NCI-H2227 treated with DMSO at 0.1 percent for 48 hours (cell line): ENCODE data around the gene PC.
A peak's percentile ranks its signal among the peaks of the same experiment; 100 is the strongest.

Experiments used
- DNase-seq: peaks from one replicate; lab custom pipeline; 2025; lab: John Stamatoyannopoulos, UW

The PC gene

DNA sequence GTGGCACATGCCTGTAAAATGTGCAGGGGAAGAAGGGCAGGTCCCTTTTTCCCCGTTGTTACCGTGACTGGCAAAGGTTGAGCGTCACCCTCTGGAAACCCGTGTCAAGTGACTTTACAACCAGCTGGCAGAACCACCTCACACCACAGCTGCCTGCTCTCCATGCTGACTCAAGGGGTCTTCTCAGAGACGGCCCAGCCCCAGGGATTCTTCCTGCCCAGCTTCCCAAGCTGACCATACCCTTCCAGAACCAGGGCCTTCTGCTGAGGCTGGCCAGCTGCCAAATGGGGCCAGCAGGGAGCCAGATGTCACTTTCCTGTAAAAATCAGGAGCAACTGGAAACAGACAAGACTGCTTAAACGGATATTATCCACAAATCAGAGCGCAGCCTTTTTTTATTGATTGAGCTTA is 6.3 kb downstream of the PC start:
- peak; percentile 23 for DNase-seq

DNA sequence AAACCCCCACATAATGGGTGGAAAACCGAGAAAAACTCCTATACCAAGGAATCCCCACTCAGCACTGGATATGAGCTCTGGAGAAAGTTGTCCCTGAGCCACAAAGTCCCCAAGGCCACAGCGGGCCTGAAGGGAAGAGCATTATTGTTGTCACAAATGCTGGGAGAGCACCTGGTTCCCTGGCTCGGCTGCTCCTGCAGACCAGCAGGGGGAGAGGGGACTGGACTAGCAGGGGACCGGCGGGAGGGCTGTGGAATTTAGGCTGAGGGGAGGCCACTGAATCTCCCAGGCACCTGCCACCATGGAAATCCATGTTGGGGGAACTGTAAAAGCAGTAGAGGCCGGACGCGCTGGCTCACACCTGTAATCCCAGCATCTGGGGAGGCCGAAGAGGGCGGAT is 7.0 kb downstream of the PC start:
- DNase-seq, result no peak

DNA sequence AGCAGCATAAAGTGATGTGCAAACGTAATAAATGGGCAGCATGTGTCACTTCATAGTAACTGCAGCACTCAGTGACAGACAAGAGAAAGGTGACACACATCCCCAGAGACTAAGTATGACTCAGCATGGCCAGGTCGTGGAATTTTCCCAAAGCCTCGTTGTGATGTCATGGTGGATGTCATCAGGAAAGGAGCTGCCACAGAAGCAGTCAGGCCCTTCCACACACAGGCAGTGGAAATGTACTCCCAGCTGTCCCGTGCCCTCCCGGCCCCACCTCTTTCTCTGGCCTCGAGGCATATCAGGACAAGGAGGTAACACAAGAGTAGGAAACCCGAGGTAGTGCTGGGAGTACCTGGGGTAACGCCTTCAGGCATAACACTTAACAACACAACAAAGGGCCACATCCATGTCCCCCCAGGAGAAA is 8.1 kb downstream of the PC start:
- no peak for DNase-seq

DNA sequence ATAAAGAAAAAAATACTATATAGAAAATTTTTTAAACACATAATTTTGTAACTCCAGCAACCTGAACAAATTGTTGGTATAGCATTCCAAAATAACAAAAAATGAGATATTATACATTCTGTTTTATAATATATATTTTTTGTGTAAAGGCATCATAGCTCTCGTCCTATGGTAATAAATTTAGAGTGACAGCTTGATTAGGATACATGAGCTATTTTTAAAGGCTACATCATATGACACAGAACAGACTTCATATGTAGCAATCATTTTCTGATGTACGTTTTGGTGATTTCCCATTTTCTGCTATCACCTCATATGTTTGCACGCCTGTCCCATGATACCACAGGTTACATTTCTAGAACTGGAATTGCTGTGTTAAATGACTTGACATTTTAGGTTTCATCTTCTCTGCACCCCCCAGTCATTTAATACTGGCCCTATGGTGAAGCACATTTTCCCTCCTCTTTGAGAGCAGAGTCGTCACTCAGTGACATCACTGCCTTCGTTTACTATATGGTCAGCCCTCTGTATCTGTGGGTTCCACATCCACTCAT is 19.5 kb downstream of the PC start:
- DNase-seq, result no peak

DNA sequence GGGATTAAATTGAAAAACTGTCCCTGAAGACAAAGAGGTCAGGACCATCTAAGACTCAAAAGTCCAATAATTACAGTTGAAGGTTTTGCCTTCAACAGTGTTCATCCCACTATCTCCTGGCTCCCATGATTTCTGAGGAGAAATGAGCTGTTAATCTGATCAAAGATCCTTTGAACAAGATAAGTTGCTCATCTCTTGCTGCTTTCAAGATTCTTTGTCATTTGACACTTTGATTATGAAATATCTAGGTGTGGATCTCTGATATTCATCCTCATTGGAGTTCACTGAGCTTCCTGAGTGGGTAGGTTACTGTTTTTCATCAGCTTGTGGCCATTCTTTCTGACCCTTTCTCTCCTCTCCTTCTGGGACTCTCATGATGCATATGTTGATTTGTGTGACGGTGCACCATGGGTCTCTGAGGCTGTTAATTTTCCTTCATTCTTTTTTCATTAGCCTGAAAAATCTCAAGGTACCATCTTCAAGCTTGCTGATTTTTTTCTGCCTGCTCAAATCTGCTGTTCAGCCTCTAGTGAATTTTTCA is 20.9 kb downstream of the PC start:
- no peak for DNase-seq

DNA sequence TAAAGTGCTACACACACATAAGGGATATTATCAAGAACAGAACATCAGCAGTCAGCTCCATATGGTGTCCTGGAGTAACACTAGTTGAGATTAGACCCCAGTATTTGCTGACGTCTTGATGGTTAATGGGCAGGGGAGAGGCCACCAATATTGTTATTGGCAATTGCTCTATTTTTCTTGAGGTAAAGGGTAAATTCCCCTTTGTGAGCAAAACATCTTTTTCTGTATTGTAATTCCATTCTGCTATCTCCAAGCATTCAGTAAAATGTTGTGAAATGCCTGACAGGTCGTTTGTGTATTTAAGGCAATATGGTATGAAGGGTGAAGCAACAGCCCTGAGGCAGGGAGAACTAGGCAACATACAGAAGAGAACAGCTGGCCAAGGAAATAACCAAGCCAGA is 21.9 kb downstream of the PC start:
- no peak for DNase-seq

DNA sequence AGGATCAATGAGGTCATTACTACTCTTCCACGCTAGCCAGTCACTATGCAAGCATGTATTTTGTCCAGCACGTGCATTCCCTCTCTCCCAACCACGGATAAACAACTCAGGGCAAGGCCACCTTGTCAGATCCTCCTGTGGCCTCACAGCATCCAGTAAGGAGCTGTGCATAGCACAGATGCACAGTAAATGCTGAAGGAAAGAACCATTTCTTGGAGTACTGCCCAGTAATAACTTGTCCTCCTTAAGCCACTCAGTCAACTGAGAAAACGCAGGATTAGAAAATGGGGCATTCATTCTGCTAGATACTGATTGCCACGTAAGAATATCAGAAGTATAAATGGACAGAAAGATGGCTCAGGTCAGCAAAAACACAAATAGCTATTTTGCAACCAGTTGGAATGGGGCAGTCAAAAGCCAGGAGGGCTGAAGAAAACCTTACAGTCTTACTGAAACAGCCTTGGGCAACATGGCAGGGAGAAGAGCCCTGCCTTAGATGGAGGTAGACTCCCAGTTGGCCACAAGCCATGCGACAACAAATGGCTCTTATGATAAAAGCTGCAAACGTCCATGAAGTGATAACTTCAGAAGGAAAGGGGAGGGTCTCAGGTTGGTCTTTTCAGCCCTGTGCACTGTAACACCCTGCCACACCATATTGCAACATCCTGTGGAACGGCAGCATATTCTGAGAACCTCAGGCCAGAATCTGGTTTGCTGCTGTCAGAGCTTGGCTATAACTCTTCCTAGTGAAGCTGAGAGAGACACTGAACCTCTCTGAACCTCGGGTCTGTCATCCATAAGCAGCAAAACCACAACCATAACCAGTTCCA is 23.0 kb downstream of the PC start:
- DNase-seq, result no peak

DNA sequence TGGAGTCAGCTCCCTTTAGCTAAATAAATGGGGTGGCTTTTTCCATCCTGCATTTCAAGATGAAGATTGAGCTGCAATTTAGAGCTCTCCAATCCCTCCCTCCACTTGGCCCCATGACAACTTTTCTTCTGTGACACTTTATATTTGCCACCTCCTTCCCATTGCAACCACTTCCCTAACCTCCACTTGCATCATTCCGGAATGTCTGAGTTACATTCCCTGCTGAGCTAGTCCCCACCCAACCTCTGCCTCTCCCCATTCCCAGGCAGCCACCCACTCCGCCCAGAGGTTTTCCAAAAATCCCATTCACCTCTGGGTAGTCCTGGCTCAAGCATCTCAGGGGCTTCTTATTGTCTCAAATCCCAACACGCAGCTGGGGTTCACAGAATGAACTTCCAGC is 24.7 kb downstream of the PC start:
- no peak for DNase-seq

DNA sequence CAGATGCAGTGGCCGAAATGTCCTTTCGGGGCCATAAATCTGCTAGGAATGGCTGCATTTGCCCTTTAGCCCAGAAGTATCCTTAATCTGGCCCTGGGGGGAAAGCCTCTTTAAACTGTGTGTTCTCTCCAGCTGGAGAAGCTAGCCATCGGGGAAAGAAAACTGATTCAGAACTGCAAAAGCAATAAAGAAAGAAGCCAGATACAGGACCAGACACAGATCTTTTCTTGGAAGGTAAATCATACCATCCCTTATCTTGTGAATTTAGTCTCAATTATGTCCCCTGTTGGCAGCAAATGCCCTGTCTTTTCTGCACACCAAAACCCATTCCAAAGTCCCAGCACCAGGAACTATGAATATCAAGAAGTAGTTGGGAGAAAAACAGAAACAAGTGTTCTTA is 25.6 kb downstream of the PC start:
- no peak for DNase-seq

DNA sequence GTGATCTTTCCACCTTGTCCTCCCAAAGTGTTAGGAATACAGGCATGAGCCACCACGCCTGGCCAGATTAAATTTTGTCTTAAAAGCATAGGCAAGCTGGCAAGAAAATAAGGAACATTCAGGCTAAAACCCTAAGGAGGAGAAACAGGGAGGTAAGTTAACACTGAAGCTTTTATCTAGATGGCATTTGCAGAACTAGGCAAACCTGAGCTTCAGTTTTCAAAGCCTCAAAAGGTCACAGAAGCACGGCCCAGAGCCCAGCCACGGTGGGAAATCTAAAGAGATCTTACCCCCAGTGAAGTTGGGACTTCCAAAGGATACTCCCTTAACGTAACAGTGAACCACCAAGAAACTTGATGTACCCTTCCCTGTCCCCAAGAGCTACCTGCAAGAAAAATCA is 28.4 kb downstream of the PC start:
- DNase-seq, result no peak

DNA sequence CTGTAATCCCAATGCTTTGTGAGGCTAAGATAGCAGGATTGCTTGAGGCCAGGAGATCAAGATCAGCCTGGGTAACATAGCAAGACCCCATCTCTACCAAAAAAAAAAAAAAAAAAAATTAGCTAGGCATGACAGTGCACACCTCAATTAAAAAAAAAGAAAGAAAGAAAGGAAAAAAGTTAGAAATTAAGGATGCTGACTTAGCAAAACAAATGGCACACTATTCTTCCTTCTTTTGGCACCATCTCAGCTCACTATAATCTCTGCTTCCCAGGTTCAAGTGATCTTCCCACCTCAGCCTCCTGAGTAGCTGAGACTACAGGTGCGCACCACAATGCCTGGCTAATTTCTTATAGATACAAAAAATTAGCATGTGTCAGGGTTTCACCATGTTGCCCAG is 33.9 kb downstream of the PC start:
- no peak for DNase-seq

DNA sequence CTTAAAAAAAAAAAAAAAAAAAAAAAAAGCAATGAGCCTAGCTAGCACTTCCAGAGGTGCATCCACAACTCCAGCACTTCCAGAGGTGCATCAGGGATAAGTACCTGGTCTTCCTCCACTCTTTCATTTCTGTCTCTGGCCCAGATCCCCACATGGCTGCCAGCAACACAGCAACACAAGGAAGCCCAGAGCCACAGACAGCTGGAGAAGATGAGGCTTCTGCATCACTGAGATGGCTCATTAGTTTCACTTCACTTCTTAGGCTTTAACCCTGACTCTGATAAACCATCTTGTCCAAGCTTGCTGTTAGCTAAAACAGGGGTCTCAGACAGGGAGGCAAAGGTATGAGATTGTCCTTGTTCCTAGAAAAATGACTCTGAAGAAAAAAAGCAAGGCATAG is 35.6 kb downstream of the PC start:
- DNase-seq, result no peak

DNA sequence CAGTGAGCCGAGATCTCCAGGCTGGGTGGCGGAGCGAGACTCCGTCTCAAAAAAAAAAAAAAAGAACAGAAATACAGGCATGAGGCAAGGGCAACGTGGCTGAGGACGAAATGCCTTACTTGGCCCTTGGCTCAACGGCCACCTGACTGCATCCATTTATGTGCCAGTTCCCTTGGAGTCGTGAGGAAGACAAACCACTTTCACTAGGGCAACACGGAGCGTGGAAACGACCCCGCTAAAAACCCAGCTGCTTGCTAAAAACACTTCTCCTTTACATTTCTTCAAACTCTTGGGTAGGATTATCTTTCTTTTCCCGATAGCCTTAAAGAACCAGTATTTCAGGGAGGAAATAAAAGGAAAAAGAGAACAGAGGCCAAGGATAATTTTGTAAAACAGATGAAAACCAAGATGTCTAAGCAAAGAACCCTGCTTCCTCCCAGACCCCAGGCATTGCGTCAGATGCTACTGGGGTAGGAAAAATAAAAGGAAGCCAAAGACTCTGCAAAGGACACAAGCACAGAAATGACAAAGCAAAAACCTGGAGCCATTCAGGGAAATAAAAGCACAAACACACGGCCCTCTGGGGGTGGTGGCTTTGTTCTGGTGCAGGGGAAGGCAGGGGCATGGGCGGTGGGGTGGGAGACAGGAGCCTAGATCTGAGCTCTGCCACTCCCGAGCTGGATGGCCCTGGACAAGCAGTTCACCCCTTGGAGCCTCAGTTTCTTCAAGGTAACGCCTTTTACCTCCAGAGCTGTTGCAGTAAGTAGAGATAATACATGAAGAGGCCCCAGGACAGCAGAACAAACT is 37.0 kb downstream of the PC start:
- DNase-seq, result no peak

DNA sequence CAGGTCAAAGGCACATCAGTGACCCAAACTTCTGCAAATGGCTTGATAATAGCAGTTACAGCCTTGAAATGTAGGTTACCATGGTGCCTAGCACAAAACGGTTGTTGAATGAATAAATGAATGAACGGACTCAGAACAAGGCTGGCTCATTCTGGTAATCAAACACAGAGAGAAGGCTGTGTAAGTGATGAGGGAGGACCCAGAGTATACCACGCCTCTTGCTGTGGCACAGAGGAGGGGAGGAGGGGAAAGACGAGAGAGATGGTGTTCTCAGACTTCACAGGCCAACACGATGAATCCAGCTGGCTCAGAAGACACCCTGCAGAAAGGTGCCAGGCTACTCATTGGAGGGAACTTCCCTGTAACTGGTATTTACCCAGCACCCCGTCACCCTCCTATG is 38.3 kb downstream of the PC start:
- DNase-seq, result no peak

DNA sequence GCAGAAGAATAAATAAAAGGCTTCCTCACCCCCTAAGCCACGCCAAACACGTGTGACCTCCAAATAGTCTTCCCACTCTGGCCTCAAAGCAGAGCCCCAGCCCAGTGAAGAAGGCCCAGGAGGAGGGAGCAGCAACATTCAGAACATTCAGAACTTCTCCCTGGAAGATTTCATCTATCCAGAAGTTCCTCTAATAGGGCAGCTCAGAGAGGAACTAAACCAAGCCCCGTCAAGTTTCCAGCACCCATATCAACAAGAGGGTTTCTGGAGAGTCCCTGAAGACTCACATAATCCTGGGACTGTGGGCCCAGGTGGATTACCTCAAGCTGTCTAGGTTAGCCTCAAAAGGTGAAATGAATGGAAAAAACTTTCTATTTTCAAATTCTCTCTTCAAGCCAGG is 39.4 kb downstream of the PC start:
- no peak for DNase-seq

DNA sequence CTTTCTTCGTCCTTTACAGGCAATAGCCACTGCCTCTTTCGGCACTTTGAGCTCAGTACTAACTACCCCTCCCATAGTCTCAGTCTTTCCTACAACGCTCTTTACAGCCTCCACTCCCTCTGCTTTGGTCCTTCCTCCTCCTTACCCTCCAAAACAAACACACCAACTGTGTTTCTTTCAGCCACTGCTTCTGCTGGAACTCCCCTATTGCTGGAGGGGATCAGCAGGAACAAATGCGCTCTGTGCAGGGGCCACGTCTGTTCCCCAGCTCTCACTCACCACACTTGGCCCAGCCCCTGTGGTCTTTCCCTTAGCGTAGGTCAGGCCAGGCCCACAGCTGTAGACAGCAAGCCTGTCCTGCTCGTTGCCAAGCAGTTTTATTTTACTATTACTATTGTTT is 42.3 kb downstream of the PC start:
- DNase-seq, result no peak

DNA sequence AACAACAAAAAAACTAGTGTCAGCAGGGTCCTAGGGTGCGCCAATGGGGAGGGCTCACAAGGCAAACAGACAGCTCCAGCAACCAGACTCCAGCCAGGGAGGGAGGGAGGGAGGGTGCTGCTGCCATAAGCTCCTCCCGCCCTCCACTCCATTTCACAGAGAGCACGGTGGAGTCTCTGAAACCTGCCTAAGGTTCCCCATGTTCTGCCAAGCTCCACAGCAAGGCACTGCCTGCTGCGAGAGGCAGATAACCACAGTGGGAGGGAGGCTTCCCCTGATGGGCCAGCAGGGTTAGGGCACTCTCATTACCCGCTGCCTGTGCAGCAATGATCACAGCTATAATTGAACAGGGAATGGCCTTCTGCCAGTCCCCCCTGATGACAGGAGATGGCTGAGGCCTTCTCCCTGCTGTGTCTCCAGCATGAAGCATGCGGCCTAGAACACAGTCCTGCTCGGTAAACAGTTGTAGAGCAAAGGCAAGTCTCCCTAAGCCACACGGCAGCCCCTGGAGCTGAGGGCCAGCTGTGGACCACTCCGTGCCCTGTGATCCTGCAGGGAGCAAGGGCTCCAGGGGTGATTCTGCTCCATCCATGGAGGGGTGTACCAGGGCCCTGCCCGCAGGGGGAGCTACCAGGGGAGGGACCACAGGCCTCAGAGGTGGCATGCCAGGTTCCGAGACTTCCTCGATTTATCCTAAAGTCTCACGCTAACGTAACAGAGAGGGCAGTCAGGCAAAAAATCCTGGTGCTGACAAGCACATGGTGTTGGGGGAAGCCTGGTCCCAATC is 42.9 kb downstream of the PC start:
- DNase-seq, result peak; percentile 32

DNA sequence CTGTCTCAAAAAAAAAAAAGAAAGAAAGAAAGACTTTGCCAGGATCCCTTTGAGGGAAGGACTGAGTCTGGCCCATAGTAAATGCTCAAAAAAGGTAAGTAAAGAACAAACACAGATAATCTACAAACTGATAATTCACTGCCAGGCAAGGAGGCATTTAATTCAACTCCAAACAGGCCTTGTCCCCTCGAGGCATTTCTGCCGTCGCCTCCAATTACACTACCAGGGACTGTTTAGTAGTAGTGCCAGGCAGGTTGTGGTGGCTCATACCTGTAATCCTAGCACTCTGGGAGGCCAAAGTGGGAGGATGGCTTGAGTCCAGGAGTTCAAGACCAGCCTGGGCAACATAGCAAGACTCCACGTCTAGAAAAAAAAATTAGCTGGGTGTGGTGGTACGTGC is 43.7 kb downstream of the PC start:
- no peak for DNase-seq

DNA sequence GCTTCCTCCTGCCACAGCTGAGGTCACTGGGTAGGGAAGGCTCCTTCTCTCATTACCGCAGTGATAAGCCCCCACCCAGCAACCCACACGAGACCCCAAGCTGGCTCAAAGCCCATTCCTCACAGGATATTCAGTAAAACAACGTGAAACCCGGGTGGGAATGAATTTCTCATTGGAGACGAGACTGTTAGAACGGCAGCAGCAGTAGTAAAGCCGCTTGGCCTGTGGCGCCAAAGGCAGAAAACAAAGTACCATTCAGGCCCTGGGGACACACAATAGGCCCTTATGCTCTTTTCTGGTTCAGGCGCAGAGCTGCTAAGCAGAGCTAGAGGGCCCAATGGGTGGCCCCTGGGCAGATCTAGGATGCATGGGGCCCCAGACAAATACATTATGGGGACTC is 45.3 kb downstream of the PC start:
- DNase-seq, result no peak

DNA sequence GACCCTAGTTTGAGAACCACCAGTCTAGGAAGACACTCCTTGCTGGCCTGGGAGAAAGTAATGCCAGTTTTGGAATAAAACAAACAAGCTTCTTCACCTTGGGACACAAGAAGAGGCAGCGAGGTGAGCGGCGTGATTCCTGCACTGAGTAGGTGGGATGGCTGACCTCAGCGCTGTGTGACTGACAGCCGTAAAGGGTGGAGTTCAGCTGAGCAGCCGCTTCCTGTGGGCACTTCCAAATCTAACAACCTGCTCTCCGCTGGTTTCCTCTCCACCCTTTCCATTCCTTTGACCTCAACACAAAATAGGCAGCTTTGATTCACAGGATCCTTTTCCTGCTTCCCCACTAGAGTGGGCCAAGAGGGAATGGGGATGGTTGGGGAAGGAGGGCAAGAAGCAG is 45.8 kb downstream of the PC start:
- DNase-seq, result no peak

DNA sequence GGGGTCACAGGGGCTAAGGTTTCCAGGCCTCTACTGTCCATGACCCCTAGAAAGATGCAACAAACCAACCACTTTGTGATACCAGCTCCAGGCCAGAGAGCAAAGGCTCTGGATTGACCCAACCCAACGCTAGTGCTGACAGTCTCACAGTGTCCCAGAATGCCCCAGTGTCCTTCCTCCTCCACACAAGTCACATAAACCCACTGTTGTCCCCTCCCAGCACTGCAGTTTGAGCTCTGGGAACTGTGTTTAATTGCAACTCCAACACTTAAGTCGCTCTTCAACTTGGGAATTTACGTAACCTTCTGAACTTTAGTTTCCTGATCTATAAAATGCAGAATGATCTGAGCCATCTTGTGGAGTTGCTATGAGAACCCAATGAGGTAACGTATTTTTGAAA is 47.5 kb downstream of the PC start:
- DNase-seq, result no peak

DNA sequence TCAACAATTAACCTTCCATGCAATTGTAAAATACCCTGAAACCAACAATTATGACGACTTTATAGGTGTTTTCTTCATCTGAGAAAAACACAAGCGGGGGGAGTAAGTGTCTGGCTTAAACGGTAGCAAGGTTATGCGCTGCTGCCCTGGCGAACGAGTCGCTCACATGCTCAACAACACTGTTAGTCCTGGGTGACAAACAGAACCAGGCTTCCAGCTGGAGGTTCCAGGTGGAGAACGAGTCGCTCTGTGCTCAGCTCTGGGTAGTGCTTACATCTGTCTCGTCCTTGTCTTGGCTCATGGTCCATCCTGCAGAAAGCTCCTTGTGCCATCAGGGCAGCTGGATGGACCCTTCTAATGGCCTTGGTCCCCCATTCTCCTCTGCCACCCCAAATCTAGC is 48.2 kb downstream of the PC start:
- DNase-seq, result no peak
